ENCODE data around the gene HOXD12. TPM values are rescaled to one million over a fixed set of nuclear protein-coding genes. Genes with fewer than 3 reads are reported as not detected.

Gene HOXD12
- polyA plus RNA-seq, 1 donor (not counting 4 experiments of a cell fraction or from before 2014, with no cell fraction given) = not detected

- dilution Hi-C loops (cut with MboI; ENCODE audit: extremely low pct_ligation_motif_present, low sequenced_read_pairs) = no loop called here
- no peak for FAIRE-seq
- H3K36me3 ChIP-seq (ENCODE audit: control insufficient read depth in 2 of 2, extremely low read depth in 1 of 2, insufficient read depth in 2 of 2, low read length in 2 of 2) = no peaks in the 10 kb centered on the region
Observed at GRCh38 chr2:176138526-176138922, 38.9 kb downstream of the HOXD12 start.

GRCh38 chr2:176138923-176139660 is 39.5 kb downstream of the HOXD12 start:
- DNase-seq (ENCODE audit: low read depth, low spot score) (no peak), FAIRE-seq (no peak)
- H3K36me3 ChIP-seq (ENCODE audit: control insufficient read depth in 2 of 2, extremely low read depth in 1 of 2, insufficient read depth in 2 of 2, low read length in 2 of 2) = no peaks in the 10 kb centered on the region
- dilution Hi-C loops (cut with MboI; ENCODE audit: extremely low pct_ligation_motif_present, low sequenced_read_pairs) = no loop called here
- H4K20me1 ChIP-seq (ENCODE audit: control insufficient read depth, extremely low read depth, insufficient read depth, low read length) = no peaks in the 10 kb centered on the region
- no peak overlapping the region for H3K27ac ChIP-seq (ENCODE audit: control insufficient read depth, insufficient read depth, low read length)
- peaks cover 78% of the 10 kb centered on the region for H3K27me3 ChIP-seq (ENCODE audit: control insufficient read depth, extremely low read depth, insufficient read depth, low read length)
- H3K4me2 ChIP-seq (ENCODE audit: control insufficient read depth, extremely low read depth, insufficient read depth, low read depth, low read length) = no peak overlapping the region
- no peaks in the 10 kb centered on the region for H3K79me2 ChIP-seq (ENCODE audit: control insufficient read depth, insufficient read depth, low read length)
- peaks cover 8% of the 10 kb centered on the region for H3K9me3 ChIP-seq (ENCODE audit: control insufficient read depth, low read depth, low read length)
- H3K4me1 ChIP-seq (ENCODE audit: control insufficient read depth, extremely low read depth, insufficient read depth, low read length) = no peaks in the 10 kb centered on the region
- H3K9me1 ChIP-seq (ENCODE audit: control insufficient read depth, extremely low read depth, insufficient read depth, low read length) = no peaks in the 10 kb centered on the region
- TF ChIP-seq EZH2 (IDR thresholded peaks at IDR 0.05; ENCODE audit: low read length) (no peak), CTCF (optimal IDR thresholded peaks at IDR 0.05 in 1 of 3, IDR thresholded peaks at IDR 0.05 in 1 of 3, conservative IDR thresholded peaks at IDR 0.05 in 1 of 3; ENCODE audit: extremely low read depth in 1 of 3, insufficient read depth in 2 of 3, low read length in 3 of 3) (no peak)
- no peak overlapping the region for H2AFZ ChIP-seq (ENCODE audit: control insufficient read depth, low read length)
- no peak overlapping the region for H3K4me3 ChIP-seq (ENCODE audit: control insufficient read depth in 2 of 3, extremely low read depth in 1 of 3, insufficient read depth in 2 of 3, low read depth in 1 of 3, low read length in 3 of 3)
- H3K9ac ChIP-seq (ENCODE audit: control insufficient read depth, extremely low read depth, insufficient read depth, low read length) = no peak overlapping the region

More at GRCh38 chr2:176138526-176138922, 38.9 kb downstream of the HOXD12 start:
- Histone ChIP-seq H3K9ac (ENCODE audit: control insufficient read depth, extremely low read depth, insufficient read depth, low read length) (no peak overlapping the region), H3K27me3 (ENCODE audit: control insufficient read depth, extremely low read depth, insufficient read depth, low read length) (peaks cover 81% of the 10 kb centered on the region), H3K27ac (ENCODE audit: control insufficient read depth, insufficient read depth, low read length) (no peak overlapping the region), H3K4me3 (ENCODE audit: control insufficient read depth in 2 of 3, extremely low read depth in 1 of 3, insufficient read depth in 2 of 3, low read depth in 1 of 3, low read length in 3 of 3) (no peak overlapping the region), H3K4me2 (ENCODE audit: control insufficient read depth, extremely low read depth, insufficient read depth, low read depth, low read length) (no peak overlapping the region), H4K20me1 (ENCODE audit: control insufficient read depth, extremely low read depth, insufficient read depth, low read length) (no peaks in the 10 kb centered on the region), H3K79me2 (ENCODE audit: control insufficient read depth, insufficient read depth, low read length) (no peaks in the 10 kb centered on the region), H3K4me1 (ENCODE audit: control insufficient read depth, extremely low read depth, insufficient read depth, low read length) (no peaks in the 10 kb centered on the region), H3K9me1 (ENCODE audit: control insufficient read depth, extremely low read depth, insufficient read depth, low read length) (no peaks in the 10 kb centered on the region), H2AFZ (ENCODE audit: control insufficient read depth, low read length) (no peak overlapping the region), H3K9me3 (ENCODE audit: control insufficient read depth, low read depth, low read length) (peaks cover 8% of the 10 kb centered on the region)
- no peak for DNase-seq (ENCODE audit: low read depth, low spot score)
- no peak for TF ChIP-seq CTCF (optimal IDR thresholded peaks at IDR 0.05 in 1 of 3, IDR thresholded peaks at IDR 0.05 in 1 of 3, conservative IDR thresholded peaks at IDR 0.05 in 1 of 3; ENCODE audit: extremely low read depth in 1 of 3, insufficient read depth in 2 of 3, low read length in 3 of 3)

Measured in keratinocyte (primary cell).